ENCODE results near the gene PLA2G2F.
"Not testable (repeated sequence)": the region's sequence is repeated elsewhere in the genome, so short reads cannot be mapped to it uniquely, and the experiment has no call there.

The PLA2G2F gene

DNA sequence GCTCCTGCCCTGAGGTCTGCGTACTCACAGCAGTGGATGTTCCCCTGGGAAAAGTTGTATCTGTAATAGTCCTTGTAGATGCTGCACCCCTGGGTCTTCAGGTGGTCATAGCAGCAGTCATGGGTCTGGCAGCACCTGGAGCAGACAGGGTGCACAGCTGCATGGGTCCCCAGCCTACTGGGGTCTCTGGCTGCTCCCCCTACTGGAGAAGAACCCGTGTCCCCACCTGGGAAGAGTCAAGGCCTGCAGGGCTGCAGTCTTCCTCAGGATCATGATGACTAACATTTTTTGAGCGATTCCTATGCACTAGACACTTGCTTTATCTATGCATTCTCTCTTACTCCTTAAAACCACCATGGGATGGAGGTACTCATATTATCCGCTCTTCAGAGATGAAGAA, 23.6 kb upstream of the PLA2G2F start:
- no peak for DNase-seq

DNA sequence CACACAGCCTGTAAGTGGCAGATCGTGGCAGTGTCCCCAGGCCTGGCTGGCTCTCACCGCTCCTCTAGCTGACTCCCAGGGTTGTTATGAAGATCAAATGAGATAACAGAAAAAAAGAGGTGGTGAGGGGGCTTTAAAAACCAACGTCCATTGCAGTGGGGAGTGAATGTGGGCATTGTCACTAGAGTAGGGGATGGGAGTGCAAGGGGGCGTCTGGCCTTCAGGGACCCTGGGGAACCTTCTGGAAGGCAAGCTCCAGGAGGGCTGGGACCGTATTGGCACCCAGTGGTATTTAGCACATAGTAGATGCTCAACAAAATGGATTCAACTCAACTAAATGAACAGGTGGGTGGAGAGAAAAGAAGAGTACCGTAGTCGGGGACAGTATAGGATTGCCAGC, 23.2 kb upstream of the PLA2G2F start:
- no peak for DNase-seq

DNA sequence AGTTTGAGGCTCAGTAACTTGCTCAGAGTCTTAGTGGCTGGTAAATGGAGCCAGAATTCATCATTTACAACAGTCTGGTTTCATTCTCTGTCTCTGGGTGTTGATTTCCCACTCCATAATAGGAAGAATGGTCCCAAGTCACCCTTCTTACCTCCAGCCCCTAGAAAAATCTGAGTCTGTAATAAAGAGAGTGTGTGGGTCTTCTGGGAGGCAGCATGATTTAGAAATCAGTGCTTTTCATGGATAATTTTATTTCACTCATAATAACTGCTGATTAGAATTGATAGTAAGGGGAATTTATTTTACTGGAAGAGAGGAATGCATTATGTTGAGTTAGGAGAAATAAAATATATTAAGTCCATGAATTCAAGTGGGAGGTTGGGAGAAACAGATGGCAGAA, 21.9 kb upstream of the PLA2G2F start:
- DNase-seq, result no peak

DNA sequence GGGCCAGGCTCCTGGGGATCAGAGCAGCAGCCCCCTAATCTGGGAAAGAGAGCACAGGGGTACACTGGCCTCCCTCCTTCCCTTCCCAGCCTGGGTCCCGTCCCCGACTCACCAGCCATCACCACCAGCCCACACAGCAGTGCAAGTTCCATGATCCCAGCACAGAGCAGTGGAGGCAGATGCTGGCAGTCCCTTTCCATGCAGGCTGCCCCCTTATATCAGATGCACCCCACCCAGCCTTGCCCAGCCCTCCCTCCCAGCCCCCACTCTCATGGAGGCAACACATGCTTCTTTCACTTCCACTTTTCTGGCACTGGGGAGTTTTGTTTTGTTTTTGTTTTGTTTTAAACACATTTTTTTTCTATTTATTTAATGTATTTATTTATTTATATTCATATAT, 19.8 kb upstream of the PLA2G2F start, which contains the start of gene PLA2G2D:
PLA2G2D (minus strand) TSS at position 190 of the 400 bp plus-strand sequence; CDS start at position 152, 38 bp downstream.
- DNase-seq, result no peak

DNA sequence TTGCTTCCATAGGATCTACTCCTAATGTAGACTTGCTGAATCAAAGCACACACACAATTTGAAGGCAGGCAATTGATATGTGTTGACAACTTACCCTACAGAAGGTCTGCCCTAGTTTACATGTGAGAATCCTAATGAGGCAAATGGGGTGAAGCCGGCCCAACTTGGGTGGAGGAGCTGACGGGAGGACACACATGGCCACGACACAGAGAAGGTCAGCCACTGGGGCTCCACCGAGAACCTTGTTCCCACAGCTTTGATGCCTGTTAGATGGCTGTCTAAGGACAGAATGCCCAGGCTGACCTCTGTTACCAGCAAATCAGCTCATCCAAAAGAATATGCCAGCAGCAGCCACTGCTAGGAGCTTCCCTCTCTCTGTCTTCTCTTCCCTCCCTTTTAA, 18.3 kb upstream of the PLA2G2F start:
- no peak for DNase-seq

DNA sequence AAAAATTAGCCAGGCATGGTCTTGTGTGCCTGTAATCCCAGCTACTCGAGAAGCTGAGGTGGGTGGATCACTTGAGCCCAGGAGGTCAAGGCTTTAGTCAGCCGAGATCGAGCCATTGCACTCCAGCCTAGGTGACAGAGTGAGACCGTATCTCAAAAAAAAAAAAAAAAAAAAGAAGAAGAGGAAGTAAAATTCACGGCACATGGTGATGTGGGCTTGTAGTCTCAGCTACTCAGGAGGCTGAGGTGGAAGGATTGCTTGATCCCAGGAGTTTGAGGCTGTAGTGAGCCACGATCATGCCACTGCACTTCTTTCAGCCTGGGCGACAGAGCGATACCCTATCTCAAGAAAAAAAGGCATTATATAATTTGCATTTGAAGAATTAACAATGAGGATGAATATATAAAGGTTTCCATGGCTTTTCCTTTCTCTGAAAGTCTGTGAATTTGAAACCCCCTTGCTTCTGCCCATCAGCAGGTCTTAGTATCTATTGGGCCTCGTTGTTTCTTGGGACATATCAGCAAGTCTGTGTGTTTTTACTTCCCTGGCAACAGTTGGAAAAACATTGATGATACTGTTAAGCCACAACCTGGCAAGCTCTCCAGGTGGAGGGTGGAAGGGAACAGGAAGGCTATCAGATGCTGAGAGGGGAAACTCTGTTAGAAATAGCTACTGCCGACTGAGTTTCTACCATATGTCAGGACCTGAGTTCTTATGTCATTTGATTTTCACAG, 15.2 kb upstream of the PLA2G2F start:
- DNase-seq, result no peak

DNA sequence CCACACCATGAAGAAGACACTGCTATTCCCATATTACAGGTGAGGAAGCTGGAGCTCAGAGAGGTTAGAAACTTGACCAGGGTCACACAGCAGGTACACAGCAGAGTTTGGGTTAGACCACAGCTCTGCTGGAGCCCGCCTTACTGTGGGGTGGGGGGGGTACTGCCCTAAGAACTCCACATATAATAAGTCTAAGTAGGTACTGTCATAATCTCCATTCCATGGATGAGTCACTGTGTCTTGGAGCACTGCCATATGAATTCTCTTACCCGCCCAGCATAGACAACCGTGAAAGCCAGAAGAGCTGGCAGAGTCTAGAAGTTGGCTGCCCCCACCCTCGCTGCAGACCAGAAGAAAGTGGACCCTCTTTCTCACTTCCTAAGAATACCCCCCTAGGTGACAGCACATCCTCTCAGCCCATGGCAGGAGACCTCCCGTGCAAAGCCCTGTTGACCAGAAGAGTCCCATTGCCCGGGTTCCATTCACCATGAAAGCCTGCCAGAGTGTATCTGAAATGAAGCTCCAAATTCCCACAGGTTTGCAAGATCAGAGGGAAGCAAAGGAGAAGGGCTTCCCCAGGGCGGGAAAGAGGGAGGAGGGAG, 14.6 kb upstream of the PLA2G2F start:
- DNase-seq, result no peak

DNA sequence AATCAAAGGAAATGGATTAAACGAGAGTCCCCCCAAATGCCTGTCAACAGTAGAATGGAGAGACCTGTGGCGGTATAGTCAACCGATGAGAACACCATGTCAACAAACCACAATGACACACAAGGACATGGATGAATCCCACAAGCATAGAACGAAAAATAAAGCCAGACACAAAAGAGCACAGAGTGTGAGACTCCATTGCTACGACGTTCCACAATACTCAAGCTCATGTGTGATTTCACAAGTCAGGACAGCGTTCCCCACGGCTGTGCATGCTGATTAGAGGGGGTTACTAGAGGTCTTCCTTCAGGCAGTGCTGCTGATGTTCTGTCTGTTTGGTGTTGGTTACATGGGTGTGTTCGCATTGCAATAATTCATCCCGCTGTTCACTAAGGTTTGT, 14.0 kb upstream of the PLA2G2F start:
- no peak for DNase-seq

DNA sequence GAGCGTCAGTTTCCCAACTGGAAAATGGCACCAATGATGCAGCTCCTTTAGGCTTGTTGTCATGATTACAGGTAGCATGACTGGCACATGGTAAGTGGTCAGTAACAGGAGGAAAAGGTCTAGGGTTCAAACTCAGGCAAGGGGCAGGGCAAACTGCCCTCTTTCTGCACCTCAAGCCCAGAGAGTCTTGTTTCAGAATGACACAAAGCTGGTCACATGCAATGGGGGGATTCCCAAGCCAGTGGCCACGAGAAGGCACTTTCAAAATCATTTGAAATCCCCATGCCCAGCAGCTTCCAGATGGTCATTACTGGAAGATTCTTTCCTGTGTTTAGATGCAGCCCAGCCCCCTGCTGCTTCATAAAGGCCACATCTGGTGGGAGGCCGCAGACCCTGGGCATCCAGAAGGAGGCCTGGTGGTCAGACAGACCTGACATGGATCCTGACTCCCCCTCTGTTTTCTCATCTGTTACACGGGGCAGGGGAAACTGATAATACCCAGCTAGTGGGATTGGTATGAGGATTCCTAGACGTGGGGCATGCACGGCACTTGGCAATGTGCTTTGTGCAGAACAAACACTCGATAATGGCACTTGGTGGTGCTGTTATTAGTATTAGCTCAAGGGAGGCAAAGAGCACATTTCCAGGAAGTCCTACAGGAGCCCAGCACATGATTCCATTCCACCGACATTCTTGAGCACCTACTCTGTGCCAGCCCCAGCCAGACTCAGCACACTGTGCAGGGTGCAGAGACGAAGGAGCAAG, 12.9 kb upstream of the PLA2G2F start:
- no peak for DNase-seq

DNA sequence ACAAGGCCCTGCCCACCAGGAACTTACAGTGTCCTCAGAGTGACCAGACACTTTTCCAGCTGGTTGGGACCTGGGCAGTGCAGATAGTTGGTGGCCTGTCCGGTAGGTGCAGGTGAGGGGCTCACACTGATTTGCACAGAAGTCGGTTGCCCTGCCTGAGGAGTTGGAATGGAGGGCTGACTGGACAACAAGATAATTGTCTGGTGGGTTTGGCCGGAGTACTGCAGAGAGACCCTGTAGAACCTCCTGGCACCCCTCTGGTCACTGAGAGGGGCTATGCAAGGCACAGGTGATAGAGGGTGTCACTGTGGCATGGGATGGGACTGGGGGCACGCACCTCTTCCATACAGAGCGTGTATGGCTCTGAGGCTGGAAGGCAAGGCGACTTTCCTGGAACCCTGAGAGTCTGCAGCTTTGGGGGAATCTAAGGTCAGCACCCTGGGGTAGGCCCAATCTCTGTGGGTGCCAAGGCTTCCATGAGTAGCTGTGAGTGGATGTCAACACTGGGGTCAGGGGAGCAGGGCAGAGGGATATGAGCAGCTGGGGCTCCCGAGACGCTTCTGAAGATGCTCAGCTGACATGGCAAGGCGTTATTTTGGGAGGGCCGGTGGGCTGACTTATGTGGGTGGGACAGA, 12.2 kb upstream of the PLA2G2F start:
- DNase-seq, result no peak

DNA sequence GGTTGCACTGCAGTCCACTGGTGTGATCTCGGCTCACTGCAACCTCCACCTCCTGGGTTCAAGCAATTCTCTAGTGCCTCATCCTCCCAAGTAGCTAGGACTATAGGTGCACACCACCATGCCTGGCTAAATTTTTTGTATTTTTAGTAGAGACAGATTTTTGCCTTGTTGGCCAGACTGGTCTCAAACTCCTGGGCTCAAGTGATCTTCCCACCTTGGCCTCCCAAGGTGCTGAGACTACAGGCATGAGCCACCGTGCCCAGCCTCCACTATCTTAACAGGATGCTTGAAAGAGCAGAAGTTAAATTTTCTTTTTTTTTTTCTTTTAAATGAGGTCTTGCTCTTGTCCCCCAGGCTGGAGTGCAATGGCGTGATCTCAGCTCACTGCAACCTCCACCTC, 8.6 kb upstream of the PLA2G2F start:
- DNase-seq, result not testable (repeated sequence)

DNA sequence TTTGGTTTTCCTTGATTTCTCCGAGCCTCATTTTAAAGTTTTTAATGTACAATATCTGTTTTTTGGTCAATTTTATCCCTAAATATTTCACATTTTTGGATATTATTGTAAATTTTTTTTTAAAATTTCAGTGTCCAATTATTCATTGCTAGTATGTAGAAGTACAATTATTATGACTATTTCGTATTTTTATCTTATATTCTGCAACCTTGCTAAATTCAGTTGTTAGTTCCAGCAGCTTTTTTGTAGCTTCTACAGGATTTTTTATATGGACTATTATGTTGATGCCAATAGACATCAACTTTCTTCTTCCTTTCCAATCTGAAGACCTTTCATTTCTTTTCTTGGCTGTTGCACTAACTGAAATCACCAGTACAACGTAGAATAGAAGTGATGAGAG, 4.1 kb upstream of the PLA2G2F start:
- no peak for DNase-seq

DNA sequence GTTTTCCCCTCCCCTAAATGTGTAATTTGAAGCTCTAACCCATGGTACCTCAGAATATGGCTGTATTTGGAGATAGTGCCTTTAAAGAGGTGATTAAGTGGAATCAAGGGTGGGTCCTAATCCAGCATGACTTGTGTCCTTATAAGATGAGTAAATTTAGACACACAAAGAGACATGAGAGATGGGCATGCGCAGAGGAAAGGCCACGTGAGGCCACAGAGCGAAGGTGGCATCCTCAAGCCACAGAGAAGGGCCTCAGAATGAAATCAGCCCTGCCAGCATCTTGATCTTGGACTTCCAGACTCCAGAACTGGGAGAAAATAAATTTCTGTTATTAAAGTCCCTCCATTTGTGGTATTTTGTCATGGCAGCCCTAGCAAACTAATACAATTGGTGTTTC, 2.9 kb upstream of the PLA2G2F start:
- no peak for DNase-seq

DNA sequence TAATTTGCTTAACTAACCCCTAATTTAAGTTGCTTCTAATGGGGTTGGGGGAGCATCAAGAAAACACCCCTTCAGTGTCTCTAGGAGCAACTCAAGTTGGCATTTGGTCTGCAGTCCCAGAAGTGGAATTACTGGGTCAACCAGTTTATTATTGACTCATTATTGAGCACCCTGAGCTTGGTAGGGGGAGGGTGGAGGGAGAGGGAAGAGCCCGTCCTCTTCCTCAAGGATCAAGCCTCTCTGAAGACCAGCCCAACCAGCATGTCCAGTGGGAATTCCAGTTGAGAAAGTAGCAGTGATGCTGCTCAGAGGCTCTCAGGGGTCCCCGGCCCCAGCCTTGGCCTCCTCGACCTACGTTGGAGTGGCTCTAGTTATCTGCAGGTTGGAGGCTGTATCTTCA, 2.1 kb upstream of the PLA2G2F start:
- no peak for DNase-seq

DNA sequence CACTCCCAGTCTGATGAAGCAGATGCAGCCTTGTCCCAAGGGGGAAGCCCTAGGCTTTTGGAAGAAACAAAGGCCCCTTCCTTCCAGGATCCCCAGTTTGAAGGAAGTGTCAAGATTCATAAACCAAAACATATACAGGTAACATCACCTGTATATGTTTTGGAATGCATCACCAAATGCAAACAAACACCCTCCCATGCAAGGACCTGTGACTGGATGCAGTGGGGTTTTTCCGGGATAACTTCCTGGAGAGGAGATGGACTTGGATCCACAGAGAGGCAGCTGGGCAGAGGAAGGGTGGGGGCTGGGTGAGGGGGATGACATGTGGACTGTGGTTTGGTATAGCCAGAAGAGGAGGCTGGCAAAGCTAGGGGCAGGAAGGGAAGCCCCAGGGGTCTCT, 1.5 kb upstream of the PLA2G2F start:
- no peak for DNase-seq

DNA sequence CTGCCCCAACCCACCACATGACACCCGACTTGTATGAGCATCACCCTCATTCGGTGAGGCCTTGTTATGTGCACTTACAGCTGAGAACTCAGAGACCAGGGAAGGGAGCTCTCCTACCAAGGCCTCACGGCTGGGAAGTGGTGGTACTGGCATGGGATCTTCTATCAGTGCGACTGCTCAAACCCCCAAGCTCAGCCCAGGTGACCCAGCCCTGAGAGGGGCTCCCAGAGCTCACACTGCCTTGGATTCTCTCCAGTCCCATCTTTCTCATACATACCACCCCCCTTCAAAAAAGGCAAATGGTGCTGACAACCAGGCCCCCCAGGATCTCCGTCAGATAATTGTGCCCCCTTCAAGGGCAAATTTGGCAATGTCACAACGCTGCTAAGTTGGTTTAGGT, 777 bp upstream of the PLA2G2F start:
- no peak for DNase-seq

DNA sequence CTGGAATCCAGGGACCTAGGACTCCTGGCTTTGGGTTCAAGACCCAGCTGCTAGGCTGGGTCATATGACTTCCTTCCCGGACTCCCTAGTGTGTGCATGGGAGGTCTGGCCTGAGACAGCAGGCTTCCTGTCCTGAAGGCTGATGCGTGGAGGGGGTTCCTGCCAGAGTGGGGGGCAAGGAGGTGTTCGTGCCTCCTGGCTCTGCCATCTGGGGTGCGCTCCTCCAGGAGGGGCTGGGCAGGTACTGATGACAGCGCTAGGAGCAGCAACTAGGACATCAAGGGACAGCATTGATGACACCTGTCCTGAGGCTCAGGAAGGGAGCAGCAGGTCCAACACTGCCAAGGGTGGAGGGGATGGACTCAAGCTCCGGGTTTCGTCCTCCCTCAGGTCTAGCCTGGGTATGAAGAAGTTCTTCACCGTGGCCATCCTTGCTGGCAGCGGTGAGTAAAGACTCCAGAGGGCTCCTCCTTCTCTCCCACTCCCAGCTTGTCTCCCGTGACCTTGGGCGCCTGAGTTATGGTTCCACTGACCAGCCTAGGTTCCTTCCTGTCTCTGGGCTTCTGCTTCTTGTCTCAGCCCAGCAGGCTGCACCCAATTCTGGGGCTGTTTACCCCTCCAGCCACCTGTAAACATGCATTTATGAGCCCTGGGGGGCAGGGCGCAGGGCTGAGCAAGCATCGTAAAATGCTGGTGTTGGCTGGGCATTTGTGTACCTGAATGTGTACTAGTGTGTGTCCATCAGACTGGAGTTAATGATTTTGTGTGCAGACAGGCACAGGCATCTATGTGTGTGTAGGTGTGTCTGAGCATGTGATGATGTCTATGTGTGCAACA, 871 bp downstream of the PLA2G2F start:
- no peak for DNase-seq

DNA sequence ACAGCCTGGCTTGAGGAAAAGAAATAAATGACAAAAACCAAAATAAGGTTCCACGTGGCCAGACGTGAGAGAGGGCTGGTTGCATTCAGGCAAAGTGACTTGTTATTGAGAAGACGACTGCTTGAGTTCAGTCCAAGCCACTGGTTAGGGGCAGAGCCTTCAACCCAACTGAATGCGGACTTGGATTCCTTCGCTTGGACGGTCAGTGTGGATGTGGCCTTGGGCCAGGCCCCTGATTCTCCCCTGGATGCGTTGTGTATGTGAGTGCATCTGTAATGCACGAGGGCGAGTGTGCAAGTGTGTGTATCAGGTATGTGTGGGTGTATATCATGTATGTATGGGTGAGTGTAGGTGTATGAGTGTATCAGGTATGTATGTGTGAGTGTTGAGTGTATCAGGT, 1.9 kb downstream of the PLA2G2F start:
- no peak for DNase-seq

DNA sequence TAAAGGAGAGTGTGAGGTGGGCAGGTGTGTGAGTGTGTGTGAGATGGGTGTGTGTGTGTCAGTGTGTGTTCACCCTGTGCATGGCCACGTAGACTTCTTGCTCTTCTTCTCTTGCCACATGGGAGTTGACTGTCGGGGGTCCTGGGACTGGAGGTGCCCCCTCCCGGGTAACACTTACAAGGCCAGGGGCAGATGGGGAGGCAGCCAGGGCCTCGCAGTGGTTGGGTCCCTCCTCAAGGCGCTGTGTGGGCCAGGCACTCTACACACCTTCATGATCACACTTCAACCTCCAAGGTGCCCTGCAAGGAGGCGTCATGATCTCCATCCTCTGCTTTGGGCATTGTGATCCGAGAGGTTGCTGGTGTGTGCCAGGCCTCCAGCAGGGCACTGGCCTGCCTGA, 2.3 kb downstream of the PLA2G2F start:
- DNase-seq, result no peak

DNA sequence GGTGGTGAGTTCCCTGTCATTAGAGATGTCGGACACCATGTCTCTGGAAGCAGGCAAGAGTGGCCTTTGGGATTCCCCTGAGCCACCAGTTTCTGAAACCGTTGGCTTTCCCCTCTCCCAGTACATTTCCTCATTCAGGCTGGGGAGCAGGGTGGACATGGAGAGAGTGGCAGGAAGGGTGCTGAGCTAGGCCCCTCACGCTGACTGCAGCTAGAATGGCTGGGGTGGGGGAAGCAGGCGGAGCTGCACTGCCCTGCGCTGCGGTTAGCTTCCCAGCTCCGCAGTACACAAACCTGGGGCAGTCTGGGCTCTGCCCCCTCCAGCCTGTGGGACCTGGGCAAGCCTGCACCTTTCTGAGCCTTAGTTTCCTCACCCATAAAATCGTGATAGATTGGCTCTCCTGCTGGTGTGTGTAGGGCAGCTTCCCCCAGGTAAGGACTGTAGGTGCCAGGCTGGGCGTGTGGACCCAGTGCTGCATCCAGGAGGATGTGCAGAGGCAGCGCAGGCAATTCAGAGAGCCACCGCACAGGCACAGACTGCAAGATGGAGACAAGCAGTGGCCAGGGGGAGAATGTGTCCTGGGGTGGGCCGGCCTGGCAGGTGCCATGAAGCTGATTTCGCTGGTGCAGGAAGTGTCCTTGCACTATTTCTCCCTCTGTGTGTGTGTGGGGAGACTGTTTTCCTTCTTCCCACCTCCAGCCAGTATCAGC, 3.0 kb downstream of the PLA2G2F start:
- DNase-seq, result no peak

DNA sequence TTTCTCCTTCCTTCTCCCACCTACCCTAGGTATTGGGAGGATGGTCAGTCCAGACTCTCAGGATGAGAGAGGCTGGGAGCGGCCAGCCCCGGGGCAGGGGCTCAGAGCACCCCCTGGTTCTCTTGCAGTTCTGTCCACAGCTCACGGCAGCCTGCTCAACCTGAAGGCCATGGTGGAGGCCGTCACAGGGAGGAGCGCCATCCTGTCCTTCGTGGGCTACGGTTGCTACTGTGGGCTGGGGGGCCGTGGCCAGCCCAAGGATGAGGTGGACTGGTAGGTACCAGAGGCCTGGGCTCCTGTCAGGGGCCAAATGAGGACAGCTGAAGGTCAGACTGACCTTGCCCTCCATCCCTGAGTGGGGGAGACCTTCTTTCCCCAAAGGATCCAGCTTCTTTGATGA, 4.2 kb downstream of the PLA2G2F start:
- DNase-seq, result no peak

Data from NCI-H187 treated with DMSO at 0.1 percent for 48 hours (cell line).